Inflammatory macrophage treated with lipopolysaccharide for 1 hour (primary cell): ENCODE measurements around the gene TBC1D22B.
A peak's percentile ranks its signal among the peaks of the same experiment; 100 is the strongest.

Experiments
- DNase-seq, 2 donors: peaks; one replicate each; pipeline ENCODE4 v3.0.0-alpha.2; 2020 to 2022

The TBC1D22B gene

GRCh38 chr6:37239950-37240713, 17.4 kb upstream of the TBC1D22B start:
- peak; percentile 97 to 98 for DNase-seq

GRCh38 chr6:37241131-37241530, 16.4 kb upstream of the TBC1D22B start:
- no peak for DNase-seq

DNA sequence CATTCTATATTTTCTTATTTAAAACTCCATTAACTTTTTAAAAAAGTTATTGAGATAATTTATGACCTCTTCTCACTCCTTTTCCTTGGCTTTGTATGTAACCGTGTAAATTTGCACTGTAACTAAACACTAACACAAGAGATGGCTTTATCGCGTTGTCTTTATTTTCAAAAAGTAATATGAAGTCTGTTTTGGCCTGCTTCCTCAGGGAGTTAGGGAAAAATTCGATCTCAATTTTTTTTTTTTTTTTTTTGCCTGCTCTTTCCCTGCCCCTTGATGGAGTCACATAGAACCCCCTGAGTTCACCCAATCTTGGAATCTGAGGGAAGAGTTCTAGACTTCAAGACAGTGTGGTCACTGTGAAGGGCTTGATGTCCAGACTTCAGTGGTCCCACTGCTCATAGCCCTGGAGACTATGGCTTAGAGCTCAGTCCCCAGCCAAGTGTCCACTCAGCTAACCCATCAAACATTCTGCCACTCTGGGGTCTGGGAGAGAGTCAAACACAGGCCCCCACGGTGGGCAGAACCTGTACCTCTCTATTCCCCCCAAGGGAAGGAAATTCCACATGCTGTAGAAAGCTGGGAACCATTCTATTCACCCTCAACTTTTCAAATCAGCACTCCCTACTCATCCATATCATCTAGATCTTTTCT, 15.7 kb upstream of the TBC1D22B start:
- DNase-seq: no peak

GRCh38 chr6:37242429-37243052, 15.0 kb upstream of the TBC1D22B start:
- peak; percentile 81 to 95 for DNase-seq

DNA sequence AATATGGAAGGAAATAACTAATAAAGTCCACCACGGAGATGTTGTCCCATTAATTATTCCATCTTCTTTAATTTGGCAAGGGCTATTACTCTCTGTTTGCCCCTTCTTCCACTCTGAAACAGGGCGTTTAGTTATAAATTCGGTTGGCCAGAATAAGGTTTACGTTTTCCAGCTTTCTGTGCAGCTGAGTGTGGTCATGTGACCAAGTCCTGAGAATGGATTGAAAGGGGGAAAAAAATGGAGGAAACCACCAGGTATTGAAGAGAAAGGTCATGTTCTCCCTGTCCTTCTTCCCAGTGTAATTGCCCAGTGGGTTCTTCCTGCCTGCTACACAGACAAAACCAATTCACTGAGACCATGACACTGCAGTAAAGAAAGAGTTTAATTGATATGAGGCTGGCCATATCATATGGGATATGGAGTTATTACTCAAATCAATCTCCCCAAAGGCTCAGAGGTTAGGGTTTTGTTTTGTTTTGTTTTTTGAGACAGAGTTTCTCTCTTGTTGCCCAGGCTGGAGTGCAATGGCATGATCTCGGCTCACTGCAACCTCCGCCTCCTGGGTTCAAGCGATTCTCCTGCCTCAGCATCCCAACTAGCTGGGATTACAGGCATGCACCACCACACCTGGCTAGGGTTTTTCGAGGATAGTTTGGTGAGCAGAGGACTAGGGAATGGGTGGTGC, 14.3 kb upstream of the TBC1D22B start:
- no peak for DNase-seq

- no peak for DNase-seq
Measured at GRCh38 chr6:37243816-37244370, 13.7 kb upstream of the TBC1D22B start.

DNA sequence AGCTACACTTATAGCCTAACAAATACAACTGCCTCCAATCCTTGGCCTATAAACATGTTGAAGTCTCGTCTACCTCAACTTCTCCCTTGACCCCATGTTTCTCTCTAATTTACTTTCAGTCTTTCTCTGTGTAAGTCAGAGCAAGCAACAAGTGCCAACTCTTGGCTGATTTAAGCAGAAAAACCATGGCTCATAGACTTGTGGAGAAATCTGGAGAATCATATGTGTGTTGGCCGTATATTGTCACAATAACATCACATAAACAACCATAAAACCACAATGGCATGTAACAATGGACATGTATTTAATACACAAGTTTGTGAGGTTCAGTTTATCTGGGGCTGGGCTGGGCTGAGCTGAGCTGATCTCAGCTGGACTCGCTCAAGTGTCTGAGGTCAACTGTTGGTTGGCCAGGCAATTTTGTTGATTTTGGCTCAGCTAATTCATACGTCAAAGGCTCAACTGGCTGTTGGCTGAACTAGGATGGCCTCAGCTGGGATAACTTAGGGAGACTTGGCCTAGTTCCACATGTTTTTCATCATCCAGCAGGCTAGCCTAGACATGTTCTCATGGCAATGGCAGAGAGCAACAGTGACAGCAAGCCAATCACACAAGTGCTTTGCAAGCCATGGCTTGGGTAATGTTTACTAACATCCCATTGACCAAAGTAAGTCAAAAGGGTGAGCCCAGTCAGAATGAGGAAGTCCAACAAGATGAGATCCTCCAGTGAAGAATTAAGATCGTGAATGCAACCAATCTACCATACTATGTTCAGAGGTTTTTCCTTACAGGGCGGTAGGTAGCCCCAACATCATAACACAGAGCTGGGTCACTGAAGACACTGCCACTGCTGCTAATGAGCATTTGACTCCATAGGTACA, 12.9 kb upstream of the TBC1D22B start:
- DNase-seq: peak; percentile 64 to 70

- no peak for DNase-seq
Measured at GRCh38 chr6:37251211-37251780, 6.3 kb upstream of the TBC1D22B start.

GRCh38 chr6:37253486-37254007, 4.0 kb upstream of the TBC1D22B start:
- no peak for DNase-seq

- no peak for DNase-seq
Measured at GRCh38 chr6:37254881-37255280, 2.7 kb upstream of the TBC1D22B start.

GRCh38 chr6:37256692-37257319, 766 bp upstream of the TBC1D22B start:
- peak; percentile 76 to 81 for DNase-seq

- no peak for DNase-seq
Measured at GRCh38 chr6:37257320-37257633, 295 bp upstream of the TBC1D22B start.

DNA sequence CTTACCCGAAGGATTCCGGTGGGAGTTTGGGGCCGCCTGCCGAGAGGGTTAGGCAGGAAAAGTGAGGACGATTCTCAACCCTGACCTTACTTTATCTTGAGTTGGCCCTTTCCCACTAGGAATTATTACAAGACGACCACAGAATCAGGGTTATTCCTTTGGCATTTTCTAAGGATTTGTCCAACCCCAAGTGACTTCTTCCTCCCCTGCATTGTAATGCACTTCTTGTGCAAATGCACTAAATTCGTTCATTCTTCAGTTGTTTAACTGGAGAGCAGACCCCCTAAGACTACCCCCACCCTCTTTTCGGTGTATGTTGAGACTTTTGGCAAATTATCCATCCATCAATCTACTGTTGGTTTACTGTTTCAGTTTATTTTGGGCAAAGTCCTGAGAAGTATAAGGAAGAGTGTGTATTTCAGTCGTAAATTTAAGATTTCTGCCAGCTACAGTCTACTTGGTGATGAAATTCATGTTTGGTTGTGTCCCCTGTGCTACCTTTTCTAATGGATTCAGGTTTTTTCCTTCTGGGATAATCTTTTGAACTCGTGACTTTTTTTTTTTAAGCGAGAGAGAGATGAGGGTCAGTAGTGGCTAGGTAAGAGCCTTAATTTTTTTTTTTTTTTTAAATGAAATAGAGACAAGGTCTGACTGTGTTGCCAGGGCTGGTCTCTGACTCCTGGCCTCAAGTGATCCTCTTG, 983 bp downstream of the TBC1D22B start:
- no peak for DNase-seq

DNA sequence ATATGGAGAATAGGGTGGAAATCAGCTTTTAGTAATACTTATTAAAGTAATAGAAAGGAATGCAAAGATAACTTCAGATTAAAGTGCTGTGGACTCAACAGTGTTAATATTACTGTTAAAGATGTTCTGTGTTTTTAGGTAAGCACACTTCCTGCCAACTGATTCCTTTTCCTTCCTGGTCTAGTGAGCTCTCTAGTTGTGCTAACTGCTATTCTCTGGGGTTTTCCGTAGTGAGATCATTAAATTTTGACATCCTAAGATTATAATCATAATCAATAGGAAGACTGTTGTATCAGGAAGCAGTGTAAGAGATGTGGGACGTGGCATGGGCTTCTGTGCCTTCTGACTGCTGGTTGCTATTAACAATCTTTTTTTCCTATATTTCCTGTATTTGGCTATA, 1.6 kb downstream of the TBC1D22B start:
- DNase-seq: peak; percentile 83

DNA sequence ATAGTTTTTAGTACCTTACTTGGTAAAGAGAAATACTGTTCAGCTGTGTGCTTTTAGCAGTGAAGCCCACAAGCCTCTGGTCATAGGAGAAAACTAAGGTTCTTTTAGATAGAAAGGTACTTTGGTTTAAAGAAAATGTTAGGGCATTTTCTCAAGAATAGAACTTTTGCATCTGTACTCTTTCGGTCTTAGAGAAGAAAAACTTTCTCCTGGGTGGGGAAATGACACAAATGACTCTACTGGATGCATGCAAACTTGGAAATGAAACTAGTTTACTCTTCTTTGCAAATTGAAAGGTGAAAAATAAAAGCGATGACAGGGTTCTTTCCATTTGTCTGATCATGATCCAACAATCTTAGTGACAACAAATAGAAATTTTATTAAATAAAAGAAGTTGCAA, 2.5 kb downstream of the TBC1D22B start:
- no peak for DNase-seq

DNA sequence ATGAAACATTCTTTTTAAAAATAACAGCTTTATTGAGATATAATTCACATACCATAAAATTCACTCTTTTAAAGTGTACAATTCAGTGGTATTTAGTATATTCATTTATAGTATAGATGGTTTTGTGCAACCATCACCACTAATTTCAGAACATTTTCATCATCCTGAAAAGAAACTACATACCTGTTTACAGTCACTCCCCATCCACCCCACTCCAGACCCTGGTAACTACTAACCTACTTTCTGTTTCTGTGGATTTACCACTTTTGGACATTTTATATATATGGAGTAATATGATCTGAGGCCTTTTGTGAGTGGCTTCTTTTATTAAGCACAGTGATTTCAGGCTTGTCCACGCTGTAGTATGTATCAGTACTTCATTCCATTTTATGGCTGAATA, 2.9 kb downstream of the TBC1D22B start:
- DNase-seq: no peak

DNA sequence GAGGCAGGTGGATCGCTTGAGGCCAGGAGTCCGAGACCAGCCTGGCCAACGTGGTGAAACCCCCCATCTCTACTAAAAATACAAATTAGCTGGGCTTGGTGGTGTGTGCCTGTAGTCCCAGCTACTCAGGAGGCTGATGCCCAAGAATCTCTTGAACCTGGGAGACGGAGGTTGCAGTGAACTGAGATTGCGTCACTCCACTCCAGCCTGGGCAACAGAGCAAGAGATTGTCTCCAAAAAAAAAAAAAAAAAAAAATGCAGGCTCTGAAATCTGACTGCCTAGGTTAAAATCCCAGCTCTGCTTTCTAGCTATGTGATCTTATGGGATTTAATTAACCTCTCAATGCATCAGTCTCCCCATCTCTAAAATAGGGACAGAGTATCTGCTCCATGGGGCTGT, 3.6 kb downstream of the TBC1D22B start:
- DNase-seq: no peak

GRCh38 chr6:37262446-37263026, 5.0 kb downstream of the TBC1D22B start:
- no peak for DNase-seq

DNA sequence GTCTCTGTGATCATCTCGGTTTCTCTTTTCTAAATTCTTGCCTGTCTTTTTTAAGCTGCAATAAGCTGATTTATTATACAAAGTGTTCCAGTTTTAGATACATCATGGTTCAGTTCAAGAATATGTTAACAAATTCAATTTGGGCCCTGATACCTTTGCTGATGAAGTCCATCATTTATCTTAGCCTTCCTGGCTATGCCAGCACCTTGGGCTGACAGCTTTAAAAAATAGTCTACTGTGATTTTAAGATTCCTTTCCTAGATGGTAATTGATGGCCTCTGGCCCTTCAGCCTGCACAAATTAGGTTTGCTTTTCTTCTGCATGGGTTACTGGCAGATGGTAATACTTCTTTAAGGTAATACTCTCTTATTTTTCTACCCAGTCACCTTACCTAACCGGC, 7.4 kb downstream of the TBC1D22B start:
- DNase-seq: no peak

- no peak for DNase-seq
Measured at GRCh38 chr6:37265860-37266259, 8.3 kb downstream of the TBC1D22B start.
